GM04504 (cell line): Measurements from ENCODE around the gene BAHCC1.
A peak's percentile ranks its signal among the peaks of the same experiment; 100 is the strongest.

ENCODE experiments used
- DNase-seq: peaks from one replicate; pipeline ENCODE4 v3.0.0-alpha.2; 2012; ENCODE audit warnings: low read depth

BAHCC1 gene

GRCh38 chr17:81386646-81387099, 8.6 kb upstream of the BAHCC1 start:
- no peak for DNase-seq

DNA sequence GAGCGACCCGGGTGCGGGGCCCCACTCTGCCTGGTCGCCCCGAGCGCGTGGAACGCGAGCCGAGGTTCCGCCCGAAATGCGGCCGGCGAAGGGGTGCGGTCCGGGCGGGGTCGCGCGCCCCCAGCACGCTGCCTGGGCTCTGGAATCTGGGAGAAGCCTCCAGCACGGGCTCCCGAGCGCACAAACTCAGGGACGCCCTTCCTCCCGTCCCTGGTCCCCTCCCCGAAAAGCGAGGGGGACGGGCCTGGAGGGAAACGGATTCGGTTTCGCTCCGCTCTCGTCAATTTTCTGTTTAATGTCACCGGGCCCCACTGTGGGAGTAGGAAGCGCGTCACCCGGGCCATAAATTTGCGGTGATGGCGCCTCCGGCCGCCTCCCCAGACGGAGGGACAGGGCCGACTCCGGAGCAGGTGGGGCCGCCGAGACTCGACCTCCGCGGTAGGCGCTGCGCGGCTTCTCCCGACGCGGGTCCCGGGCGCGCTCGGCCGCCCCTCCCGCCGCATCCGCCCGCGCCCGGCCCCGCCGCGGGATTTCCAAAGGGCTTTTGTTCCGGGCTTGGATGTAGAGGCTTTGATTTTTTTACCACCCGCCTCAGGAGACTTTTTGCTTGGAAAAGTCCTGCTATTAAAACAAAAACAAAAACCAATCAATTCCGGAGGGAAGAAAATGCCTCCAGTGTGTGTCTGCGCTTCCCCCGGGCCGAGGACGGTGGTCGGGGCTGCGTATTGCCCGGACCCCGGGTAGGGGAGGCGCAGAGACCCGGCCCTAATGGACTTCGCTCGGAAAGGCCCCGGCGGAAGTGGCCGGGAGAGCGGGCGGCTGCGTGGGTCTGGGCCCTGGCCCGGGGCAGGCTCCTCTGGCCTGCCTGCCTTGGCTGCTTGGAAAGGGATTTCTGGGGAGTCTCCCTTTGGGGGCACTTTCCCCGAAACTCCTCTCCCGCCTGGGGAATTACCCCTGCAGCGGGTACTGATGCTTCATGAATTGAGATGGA, 7.9 kb upstream of the BAHCC1 start:
- DNase-seq: peak; percentile 66

- no peak for DNase-seq
Observed at GRCh38 chr17:81388091-81388611, 7.1 kb upstream of the BAHCC1 start.

DNA sequence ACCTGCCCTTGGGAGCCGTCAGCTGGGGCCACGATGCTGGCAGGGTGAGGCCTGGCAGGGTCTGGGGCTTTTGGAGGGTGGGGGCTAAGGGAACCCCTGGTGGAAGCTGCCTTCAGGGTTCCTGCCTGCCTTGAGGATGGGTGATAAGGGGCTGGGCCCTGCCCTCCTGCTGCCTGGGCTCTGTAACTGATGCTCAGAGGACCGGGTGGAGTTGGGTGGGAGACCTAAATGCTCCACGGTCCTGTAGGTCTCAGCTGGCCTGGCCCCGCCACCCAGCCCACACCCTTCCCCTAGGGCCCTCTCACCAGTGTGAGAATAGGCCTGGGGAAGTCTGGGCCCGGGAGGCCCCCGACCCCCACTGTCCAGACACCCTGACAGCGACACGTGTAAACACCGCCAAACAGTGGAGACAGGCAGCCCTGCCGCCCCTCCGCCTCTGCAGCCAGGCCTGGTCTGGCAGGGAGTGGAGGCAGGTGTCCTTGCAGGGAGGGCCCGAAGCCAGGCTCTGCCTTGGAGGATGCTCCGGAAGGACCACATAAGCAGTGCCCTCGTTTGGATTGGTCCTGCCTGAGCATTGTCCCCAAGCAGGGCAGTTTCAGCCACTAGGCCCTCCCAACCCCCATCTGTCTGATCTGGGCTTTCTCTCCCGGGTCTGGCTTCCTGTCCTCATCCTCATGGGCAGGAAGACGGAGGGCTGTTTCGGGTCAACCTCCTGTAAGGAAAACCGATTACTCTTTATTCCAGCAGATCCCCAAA, 6.5 kb upstream of the BAHCC1 start:
- no peak for DNase-seq

DNA sequence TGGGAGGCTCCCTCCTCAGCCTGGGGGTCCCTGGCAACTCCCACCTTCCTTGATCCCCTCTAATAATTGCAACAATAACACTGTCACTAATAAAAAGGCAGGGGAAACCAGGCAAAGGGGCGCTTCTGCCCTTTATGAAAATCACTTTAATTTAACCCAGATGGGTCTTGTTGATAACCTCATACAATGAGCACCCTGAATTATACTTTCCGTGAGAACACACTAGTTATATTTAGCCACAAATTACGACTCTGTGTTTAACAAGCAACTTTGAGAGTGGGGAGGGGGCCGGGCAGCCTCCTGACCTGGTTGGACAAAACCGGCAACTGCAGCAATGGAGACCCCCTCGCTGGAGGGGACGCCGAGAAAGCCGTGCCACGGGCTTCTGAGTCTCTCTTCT, 5.7 kb upstream of the BAHCC1 start:
- no peak for DNase-seq

DNA sequence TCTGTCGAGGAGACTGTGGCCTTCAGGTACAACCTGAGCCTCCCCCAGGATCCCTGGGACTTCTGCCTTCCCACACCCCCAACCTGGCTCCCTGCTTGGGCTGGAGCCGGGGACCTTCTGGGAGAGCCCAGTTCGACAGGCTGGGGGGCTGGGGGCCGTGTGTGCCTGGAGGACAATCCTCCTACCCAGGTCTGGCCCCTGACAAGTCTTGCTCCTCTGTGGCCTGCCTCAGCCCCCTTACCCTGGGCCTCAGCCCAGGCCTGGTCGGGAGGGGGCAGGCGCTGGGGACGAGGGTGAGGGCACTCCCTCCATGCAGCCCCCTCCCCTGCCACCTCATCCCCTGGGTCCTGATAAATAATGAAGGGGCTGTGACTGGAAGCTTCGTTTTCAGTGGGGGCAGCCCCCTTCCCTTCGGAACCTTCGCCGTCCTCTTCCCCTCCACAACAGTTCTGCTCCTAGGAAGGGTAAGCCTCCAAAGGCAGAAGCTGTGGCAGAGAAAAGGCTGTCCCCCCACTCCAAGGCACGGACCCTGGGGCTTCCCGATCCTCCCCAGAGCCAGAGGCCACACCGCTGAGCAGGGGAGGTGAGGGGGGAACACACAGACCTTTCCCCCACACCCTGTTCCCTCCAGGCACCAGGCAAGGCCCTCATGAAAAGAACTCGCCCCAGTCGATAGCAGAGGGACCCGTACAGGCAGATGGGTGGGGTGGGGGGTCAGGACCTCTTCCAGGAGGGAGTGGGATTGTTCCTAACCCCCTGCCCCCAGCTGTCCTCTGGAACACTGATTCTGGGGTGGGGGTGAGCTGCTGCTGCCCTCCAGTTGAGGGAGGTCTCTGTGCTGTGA, 5.0 kb upstream of the BAHCC1 start:
- no peak for DNase-seq

DNA sequence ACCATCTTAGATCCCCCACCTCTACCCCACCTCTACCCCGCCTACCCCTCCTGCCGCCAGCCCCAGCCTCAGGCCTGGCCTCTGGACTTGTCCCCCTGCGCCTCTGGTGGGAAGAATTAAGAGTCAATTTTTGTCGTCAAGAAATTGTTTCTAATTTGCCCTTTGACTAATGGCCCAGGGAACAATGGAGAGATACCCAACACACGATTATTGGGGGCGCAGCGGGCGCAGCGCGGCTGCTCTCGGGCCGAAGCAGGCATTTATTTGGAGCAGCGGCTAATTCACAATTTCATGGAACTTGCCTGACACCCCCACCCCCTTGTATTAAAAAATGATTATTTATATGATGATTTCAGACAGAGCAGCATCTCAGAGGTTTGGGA, 4.4 kb upstream of the BAHCC1 start:
- DNase-seq: no peak

DNA sequence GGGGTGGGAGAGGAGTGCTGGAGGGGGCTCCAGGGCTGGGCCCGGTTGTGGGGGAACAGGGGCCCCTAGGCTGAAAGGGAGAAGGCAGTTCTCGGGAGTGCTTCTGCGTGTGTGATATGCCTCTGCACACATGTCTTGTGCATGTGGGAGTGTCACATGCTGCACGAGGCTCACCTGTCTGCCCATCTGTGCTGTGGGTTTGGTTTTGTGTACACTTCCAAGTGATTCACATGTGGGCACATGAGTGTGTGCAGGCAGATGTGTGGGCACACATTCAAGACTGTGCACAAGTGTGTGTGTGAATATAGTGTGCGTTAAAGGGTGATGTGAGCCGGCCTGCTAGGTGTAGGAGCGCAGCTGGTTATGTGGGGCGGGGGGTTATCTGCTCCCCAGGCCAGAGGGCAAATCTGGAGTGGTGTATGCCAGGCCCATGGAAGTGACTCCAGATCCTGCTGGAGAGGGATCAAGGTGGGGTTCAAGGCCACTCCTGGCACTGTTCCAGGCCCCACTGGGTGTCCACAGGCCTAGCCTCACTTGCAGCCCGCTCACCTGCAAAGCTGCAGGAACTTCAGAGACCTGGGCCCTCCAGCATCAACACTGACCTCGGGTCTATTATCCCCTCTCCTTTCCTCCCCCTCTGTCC, 3.8 kb upstream of the BAHCC1 start:
- DNase-seq: no peak

- DNase-seq: no peak
Observed at GRCh38 chr17:81391936-81392908, 3.0 kb upstream of the BAHCC1 start.

DNA sequence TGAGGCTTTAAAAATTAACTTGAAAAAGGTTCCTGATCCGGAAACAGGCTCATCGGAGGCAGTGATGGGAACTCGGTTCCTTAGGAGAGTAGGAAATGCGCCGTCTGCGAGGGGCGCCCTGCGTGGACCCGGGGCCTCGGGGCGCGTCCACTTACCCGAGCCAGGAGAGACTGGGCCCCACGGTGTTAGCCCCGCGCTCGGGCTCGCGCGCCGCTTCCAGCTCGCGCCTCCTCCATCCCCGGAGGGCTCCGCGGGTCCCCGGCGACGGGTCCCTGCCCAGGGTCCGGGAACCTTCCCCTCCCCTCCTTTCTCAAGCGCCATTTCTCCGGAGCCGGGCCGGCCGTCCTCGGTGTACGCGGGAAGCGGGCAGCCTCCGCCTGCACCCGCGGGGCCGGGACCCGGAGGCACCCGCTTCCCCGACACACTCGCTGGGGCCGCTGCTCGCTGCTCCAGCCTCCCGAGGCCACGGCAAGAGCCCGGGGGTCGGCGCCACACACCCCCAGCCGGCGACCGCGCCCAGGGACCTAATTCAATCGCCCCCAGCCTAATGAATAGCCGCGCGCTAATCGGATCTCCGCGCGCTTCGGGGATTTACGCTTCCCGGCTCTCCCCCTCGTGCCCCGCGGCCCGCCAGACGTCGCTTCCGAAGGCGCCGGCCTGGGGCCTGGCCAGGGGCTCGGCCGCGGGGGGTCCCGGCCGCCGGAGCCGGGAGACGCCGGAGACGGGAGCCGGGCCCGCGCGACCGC, 2.2 kb upstream of the BAHCC1 start:
- no peak for DNase-seq

DNA sequence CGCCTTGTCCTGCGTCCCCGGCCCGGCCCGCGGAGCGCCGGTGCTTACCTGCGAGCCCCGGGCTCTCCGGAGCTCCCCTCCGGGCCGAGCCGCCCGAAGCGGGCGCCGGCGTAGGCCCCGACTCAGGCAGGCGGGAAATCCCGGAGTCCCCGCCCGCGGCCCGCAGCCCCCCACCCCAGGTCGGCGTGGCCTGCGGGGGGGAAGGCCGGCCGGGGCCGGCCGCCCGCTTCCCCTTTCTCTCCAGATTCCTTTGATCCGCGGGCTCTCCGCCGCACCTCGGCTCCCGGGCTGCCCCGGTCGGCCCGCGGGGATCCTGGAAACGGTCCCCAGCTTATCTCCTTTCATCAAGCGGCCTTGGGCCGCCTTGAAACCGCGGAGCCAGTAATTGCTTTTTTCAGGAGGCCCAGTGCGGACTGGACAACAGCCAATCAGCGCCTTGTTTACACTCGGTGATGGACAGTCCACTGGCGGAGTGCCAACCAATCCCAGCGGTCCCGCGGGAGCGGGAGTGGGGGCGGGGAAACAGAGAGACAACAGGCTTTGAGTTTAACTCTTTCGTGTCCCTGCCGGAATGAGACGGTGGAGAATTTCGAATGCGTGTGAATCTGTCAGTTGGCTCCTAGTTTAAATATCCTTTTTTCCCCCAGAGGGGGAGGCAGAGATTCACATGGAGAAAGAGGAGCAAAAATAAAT, 1.4 kb upstream of the BAHCC1 start:
- peak; percentile 100 for DNase-seq

GRCh38 chr17:81394377-81394920, 808 bp upstream of the BAHCC1 start:
- no peak for DNase-seq

DNA sequence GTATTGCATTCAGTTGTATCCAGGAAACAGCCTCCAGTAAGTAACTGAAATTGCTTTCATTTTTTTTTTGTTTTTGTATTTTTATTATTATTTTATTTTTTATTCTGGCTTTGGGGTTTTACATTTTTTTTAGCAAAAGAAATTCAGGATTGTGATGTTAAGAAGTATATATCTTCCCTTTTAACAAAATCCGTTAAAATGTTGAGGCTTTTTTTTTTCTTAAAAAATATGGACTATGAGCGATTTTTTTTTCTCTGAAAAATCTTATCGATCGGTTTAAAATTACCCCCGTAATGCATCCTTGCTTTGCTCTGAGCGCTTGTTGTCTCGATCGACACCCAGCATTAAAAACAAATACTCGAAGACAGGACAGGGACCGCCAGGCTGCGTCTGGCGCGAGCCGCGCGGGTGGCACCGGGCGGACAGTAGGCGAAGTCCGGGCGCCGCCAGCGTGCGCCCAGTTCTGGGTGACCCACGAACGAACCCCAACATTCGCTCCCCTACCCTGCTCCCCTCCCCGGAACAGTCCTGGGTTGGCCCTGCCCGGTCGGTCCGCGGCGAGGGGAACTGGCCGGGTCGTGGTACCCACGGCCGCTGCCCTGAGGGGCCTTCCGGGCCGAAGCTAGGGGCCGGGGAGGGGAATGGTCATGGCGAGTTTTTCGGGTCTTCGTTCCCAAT, 482 bp downstream of the BAHCC1 start:
- no peak for DNase-seq

DNA sequence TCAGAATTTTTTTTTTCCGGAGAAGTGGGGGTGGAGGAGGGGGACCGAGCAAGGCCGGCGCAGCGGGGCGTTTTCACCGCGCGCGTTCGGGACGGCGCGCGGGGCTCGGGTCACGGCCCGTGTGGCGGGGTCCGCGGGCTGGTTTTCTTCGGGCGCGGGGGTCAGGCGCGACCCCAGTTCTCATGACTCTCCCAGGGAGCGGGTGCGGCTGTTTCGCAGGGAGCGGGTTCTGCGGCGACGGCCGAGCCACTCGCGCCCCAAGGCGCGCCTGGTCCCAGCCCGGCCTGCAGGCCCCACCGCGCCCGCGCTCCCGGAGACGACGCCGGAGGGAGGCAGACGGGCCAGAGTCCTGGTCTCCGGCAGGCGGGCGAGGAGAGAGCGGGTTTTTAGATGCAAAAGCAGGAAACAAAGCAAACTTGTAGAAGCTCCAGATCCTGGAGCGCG, 1.0 kb downstream of the BAHCC1 start:
- DNase-seq: no peak

- no peak for DNase-seq
Observed at GRCh38 chr17:81396722-81397313, 1.6 kb downstream of the BAHCC1 start.

DNA sequence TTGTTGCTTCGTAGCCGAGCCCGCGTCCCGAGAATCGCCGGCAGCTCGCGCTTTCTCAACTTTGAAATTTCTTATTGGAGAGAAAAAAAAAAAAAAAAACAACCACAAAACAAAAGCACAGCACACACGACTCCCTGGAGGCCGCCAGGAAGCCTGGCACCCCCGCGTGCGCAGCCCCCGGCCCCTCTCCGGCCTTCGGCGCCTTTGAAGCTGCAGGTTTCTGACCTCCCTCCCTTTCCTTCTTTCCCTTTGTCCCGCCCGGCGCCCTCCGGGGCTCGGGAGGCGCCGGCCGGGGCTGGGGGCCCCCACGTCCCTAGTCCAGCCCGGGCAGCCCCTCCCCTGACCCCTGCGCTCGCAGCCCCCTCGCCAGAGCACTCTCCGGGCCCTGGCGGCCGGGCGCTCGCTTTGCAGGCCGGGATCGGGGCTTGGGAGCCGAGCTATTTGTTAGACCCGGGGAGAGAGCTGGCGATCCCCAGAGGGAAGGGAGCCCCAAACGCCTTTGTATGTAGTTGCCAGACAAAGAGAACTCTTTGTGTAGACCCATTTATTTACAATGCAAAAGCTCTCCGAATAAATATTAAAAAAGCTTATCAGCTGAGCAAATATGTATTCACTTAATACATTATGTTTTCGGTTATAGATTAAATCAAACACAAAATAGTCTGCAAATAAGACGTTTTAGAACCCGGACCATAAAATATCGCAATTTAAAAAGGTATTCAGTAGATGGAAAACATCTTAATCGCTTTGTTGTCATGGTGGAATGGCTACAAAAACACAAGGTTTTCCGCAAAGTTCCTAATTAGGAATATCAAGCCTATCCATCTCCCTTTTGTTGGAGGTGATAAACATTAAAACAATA, 2.3 kb downstream of the BAHCC1 start:
- DNase-seq: no peak
